OCI-M1 (cell line): ENCODE measurements around the gene PCYT1B.
A peak's percentile ranks its signal among the peaks of the same experiment; 100 is the strongest.
"Not testable (repeated sequence)": the region's sequence is repeated elsewhere in the genome, so short reads cannot be mapped to it uniquely, and the experiment has no call there.

Experiments used
- DNase-seq: peaks from one replicate; lab custom pipeline; 2025; lab: John Stamatoyannopoulos, UW

The PCYT1B gene

DNA sequence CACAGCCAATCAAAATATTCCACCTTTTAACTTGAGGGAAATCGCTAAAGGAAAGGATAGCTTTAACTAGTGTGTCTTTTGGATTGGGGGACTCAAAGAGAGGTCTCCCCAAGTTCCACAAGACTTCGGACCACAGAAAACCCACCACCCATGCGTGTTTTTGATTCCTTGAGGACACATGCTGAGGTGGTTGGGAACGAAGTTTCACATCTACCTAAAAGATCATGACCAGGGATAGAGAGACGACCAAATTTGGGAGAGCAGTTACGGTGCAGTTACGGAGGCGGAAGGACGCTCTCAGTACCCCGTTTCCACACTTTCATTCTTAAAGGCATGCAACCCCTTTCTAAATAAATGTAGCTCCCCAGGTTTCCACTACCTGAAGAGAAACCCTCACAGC lies 1.1 kb downstream of the PCYT1B start:
- DNase-seq = peak; percentile 41

DNA sequence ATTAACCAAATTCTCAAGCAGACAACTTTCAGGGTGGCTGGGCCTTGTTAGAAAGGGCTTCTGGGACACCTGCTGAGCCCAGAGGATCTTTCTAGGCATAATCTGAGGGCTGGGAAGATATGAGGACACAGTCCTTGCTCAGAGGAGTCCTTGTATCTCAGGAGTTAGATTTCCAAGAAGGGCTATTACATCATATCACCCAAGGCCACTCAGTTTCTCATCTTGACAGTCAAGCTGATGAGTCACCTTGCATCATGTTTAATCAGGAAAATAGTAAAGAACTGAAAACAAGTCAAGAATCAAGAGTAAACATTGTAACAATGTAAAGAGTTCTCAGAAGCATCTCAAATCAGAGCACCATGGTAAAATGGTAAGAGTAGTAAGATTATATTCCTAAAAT lies 4.0 kb downstream of the PCYT1B start:
- DNase-seq = peak; percentile 55

DNA sequence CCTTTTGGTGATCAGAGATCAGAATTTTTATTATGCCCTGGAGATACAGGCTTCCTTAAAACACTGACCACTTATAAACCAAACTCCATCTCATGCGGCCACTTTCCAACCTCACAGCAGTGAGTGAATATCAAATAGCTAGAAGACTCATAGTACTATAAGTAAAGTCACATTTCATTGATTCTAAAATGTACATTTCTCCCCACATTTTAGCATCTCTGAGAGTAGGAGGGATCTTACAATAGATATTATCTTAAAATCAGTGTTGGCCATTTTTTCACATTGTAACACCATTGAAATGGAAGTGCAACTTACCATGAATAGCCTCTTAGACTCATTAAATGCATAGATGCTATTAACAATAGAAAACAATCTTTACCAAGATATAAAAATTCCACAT lies 17.4 kb downstream of the PCYT1B start:
- DNase-seq = no peak

DNA sequence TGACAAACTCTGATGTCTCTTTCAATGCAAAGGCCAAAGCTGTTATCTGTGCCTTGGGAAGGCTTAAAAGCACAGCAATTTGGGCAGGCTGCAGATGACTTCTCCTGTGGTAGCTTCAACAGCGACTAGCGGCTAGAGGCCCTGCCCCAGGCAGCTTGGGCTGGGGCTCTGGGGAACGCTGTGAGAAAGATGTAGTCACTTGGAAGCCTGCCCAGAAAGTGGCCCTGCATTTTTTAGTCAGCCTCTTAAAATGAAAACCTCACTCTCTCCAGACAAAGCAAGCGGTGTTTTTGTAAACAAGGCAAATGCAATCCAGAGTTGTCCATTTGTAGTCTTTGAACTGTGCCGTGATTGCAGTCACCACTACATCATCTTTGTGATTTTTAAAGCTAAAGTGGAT lies 27.5 kb downstream of the PCYT1B start:
- peak; percentile 1 for DNase-seq

DNA sequence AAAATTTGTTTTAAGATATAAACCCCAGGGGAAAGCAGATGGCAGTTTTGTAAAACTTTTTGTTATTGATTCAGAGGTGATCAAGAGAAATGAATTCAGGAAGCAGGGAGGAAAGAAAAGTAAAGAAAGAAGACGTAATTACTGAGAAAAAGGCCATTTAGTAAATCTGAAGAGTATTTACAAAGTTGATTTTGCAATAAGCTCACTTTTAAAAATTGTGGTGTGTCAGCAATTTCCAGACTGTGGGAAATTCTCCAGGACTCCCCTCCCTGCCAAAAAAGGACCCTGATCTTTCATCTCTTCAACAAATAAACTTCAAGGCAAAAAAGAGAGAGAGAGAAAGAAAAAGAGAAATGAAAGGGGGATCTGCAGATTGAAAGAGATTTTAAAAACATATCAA lies 36.6 kb downstream of the PCYT1B start:
- no peak for DNase-seq

DNA sequence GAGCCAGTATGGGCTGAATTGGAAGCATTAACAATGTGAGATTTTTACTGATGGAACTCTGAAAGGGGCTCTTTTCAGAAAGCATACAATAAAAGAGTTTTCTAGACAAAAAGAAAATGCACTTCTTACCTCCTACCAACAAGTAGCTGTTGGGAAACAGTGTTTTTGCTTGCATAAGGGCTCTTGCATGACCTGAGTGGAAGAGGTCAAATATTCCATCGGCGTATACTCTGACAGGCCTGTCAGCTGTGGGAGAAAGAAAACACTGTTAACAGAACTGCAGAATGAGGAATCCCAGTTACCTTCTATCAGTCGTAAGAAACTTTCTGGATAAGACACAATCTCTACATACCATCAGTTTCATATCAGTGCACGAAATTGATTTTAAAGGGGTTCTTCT lies 39.5 kb downstream of the PCYT1B start:
- no peak for DNase-seq

DNA sequence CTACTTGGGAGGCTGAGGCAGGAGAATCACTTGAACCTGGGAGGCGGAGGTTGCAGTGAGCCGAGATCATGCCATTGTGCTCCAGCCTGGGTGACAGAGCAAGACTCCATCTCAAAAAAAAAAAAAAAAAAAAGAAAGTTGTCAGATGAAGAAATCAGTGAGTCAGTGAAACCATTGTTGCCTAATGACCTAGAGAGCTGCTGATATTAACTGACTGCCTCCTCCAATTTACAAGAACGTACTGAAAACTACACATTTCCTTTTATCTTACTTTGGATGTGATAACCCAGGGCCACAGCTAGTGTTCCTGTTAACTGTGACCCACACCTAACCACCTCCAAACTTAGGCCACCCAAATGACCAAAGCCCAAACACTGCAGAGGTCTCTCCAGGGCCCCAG lies 41.2 kb downstream of the PCYT1B start:
- DNase-seq = not testable (repeated sequence)

DNA sequence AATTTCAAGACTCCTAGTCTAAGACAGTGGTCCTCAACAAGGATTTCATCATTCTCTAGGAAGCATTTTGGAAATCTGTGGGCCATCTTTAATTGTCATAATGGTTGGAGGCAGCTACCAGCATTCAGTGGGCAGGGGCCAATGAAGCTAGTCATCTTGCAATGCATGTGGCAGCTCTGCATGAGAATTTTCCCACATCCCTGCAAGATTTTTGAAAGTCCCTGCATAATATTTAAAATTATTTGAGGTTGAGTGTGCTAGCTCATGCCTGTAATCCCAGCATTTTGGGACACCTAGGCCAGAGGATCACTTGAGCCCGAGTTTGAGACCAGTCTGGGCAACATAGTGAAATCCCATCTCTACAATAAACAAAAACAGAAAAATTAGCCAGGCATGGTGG lies 44.0 kb downstream of the PCYT1B start:
- DNase-seq = no peak

DNA sequence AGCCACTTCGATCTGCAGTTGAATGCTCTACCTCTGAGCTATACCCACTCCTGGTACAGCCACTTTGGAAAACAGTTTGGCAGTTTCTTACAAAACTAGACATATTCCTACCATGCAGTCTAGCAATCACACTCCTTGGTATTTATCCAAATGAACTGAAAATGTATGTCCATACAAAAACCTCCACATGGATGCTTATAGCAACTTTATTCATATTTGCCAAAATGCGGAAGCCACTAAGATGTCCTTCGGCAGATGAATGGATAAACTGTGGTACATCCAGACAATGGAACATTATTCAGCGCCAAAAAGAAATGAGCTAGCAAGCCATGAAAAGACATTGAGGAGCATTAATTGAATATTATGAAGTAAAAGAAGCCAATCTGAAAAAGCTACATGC lies 45.3 kb downstream of the PCYT1B start:
- no peak for DNase-seq

DNA sequence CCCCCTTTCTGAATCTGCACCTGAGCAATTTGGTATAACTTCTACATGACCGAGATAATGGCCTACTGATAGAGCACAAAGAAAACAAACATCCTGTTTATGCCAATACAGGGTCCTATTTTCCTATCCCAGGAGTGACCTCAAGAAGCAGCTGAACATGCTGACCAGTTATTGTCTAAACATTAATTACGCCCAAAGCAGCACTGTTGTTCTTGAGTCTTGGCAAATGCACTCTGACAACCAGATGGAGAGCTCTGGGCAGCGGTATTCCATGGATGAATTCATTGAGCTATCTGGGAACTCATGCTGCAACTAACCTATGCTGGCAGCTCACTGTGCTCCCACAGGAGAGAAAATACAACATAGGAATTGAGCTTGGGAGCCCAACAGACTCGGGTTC lies 52.6 kb downstream of the PCYT1B start:
- no peak for DNase-seq

DNA sequence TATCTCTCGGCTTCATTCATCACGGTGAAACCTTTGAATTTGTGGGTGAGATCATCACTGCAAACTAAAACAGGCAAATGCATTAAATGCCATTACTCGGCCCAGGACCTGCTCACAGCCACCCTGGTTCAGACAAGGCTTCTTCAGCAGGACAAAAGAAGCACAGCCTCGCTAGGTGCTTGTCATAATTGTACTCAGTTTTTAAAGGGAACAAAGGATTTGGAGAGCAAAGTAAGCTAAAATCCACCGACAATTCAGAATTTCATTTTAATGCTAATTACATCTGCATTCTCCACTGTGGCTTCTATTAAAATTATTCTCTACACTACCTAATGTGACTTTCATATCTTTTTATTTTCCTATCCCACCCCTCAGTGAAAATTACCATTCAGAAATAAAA lies 57.0 kb downstream of the PCYT1B start:
- DNase-seq = no peak

DNA sequence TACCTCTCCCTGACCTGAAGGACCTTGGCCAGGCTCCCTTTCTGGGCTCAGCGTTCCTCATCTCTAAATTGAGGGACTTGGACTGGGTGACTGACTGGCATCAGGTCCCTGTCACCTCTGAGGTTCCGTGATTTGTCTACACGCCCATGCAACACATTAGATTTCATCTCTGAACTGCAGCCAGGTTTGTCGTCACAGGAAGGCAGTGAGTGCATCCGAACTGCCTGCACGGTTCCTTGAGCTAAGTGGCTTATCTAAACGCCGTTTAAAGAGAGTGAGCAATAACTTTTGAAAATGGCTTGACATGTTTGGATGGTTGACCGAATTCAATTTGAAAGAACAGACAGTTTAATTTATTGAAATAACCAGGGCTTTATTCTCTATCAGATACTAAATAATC lies 70.1 kb downstream of the PCYT1B start:
- no peak for DNase-seq

DNA sequence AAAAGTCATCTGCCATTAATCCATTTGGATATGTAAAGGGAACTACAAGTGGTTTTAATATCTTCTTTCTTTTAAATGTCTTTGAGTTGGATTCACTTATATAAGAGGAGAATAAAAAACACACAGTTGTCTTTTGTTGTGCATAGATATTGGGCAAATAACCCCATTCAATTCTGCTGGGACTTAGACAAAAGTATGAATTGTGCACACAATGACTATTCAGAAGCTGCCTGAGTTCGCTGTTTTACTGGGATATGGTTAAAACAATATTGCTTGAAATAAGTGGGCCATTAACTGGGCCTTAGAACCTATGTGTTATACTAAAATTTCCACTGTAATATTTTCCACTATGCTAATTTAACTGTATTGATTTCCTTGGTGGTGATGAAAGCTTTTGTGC lies 71.7 kb downstream of the PCYT1B start:
- no peak for DNase-seq

DNA sequence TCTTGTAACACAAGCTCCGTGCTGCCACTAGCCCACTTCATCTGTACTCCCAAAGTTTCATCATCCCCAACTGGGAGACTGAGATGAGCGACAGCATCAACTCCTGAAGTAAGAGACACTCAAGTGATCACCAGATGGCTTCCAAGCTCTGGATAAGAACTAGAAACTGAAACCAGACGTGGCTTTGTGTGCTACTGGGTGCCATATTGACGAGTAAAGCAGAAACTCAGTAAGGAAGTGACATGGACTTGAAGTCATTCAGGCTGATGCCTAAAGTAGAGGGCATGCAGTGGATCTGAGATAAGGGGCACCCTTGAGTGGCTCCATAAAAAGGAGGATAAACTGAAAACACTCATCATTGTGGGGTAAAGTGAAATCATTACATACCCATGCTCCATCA lies 72.4 kb downstream of the PCYT1B start:
- peak; percentile 16 for DNase-seq

DNA sequence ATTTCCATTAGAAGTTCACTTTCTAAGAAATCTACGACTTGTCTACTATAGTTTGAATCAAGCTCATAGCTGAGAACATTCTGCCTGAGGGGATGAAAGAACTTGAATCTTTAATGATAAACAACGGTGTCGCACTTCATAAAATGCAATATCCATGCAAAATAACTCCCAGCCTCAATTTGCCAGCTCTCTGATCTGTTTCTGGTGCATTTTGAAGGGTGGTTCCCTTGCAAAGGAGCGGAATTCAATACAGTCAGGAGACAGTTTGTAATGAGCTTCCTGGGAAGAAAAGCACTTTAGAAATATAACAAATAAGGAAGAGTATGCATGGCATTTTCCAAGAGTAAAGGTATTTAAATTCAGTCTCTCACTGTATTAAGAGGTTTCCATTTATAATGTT lies 80.0 kb downstream of the PCYT1B start:
- DNase-seq = no peak

DNA sequence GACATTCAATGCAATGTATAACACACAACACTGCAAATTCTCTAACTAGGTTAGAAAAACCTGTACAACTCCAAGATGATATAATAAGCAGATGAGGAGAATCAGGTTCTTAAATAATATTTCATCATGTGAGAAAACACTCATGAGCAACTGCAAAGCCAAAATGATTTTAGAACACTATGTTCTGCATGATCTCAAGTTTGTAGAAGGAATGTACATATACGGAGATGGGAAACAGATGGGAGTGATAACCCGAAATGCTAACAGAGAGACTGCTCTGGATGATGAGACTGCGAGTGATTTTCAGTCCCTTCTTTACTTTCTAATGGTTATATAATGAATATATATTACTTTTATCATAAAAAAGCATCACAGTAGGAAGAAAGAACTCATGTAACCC lies 80.9 kb downstream of the PCYT1B start:
- DNase-seq = no peak

DNA sequence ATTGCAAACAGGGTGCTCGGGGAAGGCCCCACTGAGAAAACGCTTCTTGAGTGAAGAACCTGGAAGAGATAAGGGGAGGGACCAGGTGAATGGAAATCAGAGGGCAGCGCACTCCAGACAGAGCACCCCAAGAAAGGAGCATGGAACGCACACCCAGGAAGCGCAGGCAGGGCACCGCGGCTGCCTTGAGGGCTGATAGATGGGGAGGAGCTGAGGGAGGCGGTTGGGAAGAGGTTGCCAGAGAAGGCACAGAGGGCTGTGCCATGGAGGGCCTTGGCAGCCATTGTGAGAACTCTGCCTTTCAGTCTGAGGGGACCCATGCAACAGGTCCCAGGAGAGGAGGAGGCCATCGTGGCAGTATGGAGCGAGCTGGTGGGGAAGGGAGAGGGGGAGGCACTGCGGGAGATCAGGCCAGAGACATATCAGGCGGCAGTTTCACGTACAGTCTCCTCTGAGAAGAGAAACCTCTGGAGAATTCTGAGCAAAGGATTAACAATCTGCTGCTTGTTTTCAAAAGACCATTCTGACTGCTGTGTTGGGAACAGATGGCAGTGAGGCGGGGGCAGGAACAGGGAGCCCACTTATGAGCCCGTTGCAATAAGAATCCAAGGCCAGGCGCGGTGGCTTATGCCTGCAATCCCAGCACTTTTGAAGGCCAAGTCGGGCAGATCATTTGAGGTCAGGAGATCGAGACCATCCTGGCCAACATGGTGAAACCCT lies 83.7 kb downstream of the PCYT1B start:
- no peak for DNase-seq

DNA sequence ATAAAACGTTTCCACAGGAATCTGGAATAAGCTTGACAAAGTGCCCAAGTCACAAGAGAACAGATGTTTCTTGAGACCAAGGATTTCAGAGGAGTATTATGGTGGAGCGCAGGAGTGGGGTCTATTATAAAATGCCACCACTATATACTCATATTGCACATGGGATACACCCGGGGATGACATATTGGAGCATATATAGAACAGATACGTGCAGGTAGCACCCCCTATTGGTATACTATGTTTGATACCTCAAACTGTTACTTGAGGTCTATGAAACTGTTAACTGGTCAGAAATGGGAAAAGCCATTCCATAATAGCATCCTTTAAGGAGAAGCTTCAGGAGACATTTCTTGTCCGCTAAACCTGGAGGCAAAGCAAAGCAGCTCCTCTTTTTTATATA lies 86.0 kb downstream of the PCYT1B start:
- peak; percentile 38 for DNase-seq

DNA sequence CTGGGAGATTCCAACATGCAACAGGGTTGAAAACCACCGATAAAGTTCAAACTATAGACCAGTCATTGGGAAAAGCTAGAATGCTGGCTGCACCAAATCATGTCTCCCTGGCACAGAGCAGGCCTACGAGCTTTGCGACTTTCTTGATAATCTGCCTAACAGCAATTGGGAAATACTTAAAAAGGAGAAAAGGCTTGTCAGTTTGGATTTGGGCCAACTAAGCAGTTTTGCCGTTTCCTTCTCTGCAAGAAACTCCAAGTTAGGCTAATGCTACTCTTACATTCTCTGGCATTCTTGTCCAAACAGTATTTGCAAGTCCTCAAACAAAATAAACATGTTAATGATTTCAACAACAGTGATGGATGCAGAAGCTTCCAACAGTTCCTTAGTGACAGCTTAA lies 94.1 kb downstream of the PCYT1B start:
- no peak for DNase-seq

DNA sequence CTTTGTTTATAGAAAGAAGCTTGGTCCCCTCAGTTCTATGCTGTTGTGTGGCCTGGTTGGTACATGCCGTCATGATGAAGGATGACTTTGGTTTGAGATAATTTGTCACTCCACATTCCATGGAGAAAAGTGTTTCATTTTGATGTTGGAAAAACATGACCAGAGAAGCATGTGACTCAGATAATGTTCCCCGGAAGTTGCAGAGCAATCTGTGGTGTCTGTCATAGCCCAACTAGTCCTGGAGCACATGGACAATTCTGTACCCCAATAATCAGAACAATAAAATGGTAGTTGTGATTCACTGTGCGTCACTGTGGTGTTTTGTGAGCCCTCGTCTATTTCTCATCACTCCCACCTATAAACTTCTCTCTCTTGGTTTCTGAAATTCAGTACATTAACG lies 97.0 kb downstream of the PCYT1B start:
- no peak for DNase-seq

DNA sequence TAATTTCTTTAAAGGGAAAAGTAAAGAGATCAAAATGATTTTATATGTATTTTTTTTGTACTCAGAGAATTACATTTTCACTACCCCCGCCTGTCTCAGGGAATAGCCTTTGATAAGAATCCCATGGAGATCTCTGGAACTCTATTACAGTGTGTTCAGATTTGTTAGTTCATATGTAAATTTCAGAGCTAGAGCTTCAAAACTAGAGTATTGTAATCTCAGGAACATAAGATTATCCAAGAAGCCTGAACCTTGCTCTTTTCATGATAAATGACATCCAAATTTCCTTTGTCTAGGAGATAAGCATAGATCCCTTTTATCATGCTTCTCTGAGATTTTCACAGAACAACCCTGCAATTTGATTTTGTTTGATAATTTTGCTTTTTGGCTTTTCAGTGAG lies 99.2 kb downstream of the PCYT1B start:
- DNase-seq = no peak

DNA sequence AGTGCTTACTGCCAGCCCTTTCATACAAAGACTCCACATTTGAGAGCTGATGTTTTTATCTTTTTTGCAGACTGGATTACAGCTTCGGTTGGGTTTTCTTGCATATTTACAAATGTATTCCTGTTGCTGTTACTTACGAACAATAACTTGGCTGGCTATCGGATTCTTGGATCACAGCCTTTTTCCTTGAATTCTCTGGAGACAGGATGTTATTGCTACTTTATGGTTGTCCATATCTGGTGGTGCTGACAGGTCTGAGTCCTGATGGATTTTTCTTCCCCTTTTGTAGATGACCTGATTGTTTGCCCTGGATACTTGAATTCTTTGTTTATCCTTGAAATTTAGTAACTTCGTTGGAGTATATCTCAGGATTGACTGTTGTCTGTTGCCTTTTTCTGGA lies 104.4 kb downstream of the PCYT1B start:
- no peak for DNase-seq

DNA sequence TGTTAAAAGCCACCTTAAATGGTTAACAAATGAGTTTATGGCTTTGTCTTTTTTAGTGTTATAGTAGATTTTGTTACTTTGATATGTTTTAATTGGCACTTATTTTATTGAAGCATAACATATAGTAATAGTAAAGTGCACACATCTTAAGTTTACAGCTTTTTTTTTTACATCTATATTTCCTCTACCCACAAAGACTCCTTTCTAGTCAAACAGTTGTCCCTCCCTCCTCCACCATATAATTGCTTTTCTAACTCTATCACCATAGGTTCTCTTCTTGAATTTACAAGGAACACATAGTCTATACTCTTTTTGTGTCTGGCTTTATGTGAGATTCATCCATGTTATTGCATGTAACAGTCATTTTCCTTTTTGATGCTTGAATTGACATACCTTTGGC lies 110.6 kb downstream of the PCYT1B start:
- DNase-seq = no peak

DNA sequence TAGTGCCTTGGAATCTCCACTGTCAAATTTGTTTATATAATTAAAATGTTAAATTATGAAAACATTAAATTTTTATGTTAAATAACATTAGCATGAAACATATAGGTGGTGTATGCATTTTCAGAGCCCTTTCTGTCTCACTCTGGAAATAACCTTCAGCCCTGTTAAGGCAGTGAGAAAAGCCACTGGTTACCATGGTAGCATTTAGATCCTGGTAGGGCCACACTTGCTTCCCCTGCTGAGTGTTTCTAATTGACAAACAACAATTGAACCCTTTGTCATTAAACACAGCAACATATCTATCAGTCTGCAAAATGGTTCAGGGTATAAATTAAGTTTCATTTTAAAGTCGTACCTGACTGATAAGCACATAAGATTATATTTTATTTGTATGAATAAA lies 118.5 kb downstream of the PCYT1B start:
- DNase-seq = no peak

DNA sequence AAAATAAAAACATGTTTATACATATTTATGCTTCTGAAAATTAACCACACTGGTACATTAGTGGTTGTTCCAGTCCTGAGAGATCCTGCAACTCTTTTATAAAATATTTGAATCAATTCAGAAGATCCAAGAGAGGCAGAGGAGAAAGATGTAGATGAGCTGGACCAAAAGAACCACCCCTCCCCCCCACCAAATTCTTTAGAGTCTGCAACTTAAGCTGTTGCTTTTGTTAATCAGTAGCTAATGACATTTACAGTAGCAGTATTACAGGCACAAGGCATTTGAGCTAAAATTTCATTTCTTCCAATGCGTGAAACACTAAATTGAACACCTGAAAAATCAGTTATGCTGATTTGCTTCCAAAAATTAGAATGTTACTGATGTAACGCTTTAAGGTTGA lies 120.5 kb downstream of the PCYT1B start:
- DNase-seq = no peak
